Panc1 (cell line): Measurements from ENCODE around the gene TTC9B. TPM values are rescaled to one million over a fixed set of nuclear protein-coding genes. Genes with fewer than 3 reads are reported as not detected.

Experiments
- ATAC-seq: fragments of 200-7000 bp; cut with Tn5 transposase; 2 replicates; pipeline ENCODE4 v1.9.1; 2020; ENCODE audit warnings: mild to moderate bottlenecking, moderate library complexity
- BruUV-seq: library from RNA; stranded (reverse); fragments of 400-500 nt; replicated peaks from 2 replicates; lab custom pipeline; 2021; lab: Mats Ljungman, UMichigan
- CTCF ChIA-PET: fragments of 300-600 bp; sonication (Branson Sonifier 250); formaldehyde crosslinking; loops from one replicate; lab custom pipeline; 2022; ENCODE audit warnings: antibody characterized with exemption; lab: Charles Lee
- POLR2A ChIA-PET: fragments of 300-600 bp; sonication (Branson Sonifier 250); formaldehyde crosslinking; loops from one replicate; lab custom pipeline; 2022; ENCODE audit warnings: antibody characterized with exemption; lab: Charles Lee
- DNase-seq: peaks from one replicate; pipeline ENCODE4 v3.0.0-alpha.2; 2010; ENCODE audit warnings: low read depth, low spot score
- H3K27ac ChIP-seq: 2 replicates; pipeline ENCODE4 v1.5.1; 2011; ENCODE audit warnings: mild to moderate bottlenecking, low read length, inconsistent platforms
- H3K27me3 ChIP-seq: fragments of 200-500 bp; sonication (Bioruptor generic); 2 replicates; pipeline ENCODE4 v1.6.0; 2014; ENCODE audit warnings: low read length, inconsistent platforms; ENCODE audit not compliant: control insufficient read depth, insufficient read depth
- H3K36me3 ChIP-seq: fragments of 200-500 bp; sonication (Bioruptor generic); 2 replicates; pipeline ENCODE4 v1.5.1; 2014; ENCODE audit warnings: inconsistent platforms, mild to moderate bottlenecking, low read length, moderate library complexity; ENCODE audit not compliant: control insufficient read depth, insufficient read depth
- H3K4me1 ChIP-seq: 2 replicates; pipeline ENCODE4 v1.5.1; 2011; ENCODE audit warnings: inconsistent platforms, mild to moderate bottlenecking, low read length, moderate library complexity; ENCODE audit not compliant: control insufficient read depth, insufficient read depth
- H3K4me3 ChIP-seq, 2 experiments: 2 replicates each; pipeline ENCODE4 v1.5.1; 2011 to 2012; ENCODE audit warnings: low read depth in 2 of 2, low read length in 2 of 2, mild to moderate bottlenecking in 2 of 2, inconsistent platforms in 1 of 2, moderate library complexity in 1 of 2
- H3K9me3 ChIP-seq: fragments of 200-500 bp; sonication (Bioruptor generic); 2 replicates; pipeline ENCODE4 v1.5.1; 2014; ENCODE audit warnings: low read depth, mild to moderate bottlenecking, inconsistent platforms, low read length, moderate library complexity; ENCODE audit not compliant: control insufficient read depth, insufficient read depth
- CTCF ChIP-seq: fragments of 450-650 bp; IDR thresholded peaks from 2 replicates; pipeline ENCODE4 v1.5.1; 2017; ENCODE audit warnings: mild to moderate bottlenecking
- POLR2AphosphoS5 ChIP-seq: IDR thresholded peaks from 2 replicates; pipeline ENCODE4 v1.6.1; 2012; ENCODE audit warnings: mild to moderate bottlenecking, low read depth, low read length, moderate library complexity
- REST ChIP-seq, 2 experiments: IDR thresholded peaks; 2 replicates each; pipeline ENCODE4 v1.6.1; 2011 to 2012; ENCODE audit warnings: low read depth in 2 of 2, control low read depth in 1 of 2, low read length in 1 of 2, mild to moderate bottlenecking in 1 of 2, moderate library complexity in 1 of 2; ENCODE audit not compliant: insufficient read depth in 1 of 2
- SIN3A ChIP-seq: IDR thresholded peaks from 2 replicates; pipeline ENCODE4 v1.6.1; 2012; ENCODE audit warnings: low read depth, mild to moderate bottlenecking, low read length, moderate library complexity, borderline replicate concordance; ENCODE audit not compliant: insufficient read depth
- TCF7L2 ChIP-seq: IDR thresholded peaks from 2 replicates; pipeline ENCODE4 v1.6.1; 2011; ENCODE audit warnings: mild to moderate bottlenecking, low read depth, low read length, inconsistent platforms
- in situ Hi-C: cut with HindIII; loops from 2 replicates; pipeline ENCODE4 v1.10.0; 2016; ENCODE audit warnings: low sequenced_read_pairs, low pct_unique_long_range_greater_than_20kb
- intact Hi-C: fragments of 100-400 bp; cut with micrococcal nuclease; formaldehyde crosslinking; loops from one replicate; pipeline ENCODE4 v1.10.0; 2022; ENCODE audit not compliant: unreplicated experiment
- total RNA-seq: library from RNA; stranded (reverse); gene quantifications from one replicate; pipeline ENCODE4 v1.2.1, GENCODE V29; 2021; ENCODE audit not compliant: unreplicated experiment

The TTC9B gene
- total RNA-seq, 1 experiment from 2014 or later: 2.3 TPM

DNA sequence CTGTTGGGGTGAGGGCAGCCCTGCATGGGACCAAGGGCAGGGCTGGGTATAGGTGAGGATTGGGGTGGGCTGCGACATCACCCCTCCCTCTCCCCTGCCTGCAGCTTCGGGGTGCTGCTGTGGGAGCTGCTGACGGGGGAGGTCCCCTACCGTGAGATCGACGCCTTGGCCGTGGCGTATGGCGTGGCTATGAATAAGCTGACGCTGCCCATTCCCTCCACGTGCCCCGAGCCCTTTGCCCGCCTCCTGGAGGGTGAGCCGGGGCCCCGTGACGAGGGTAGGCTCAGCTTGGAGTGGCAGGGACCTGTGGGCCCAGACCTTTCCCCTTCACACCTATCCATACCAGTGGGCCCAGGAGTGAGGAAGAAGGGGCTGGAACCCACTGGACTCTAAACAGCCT lies 13.8 kb downstream of the TTC9B start:
- DNase-seq (no peak), ATAC-seq (peak; percentile 7; the same call in 1 of the 2 replicates)
- no TSS peak for BruUV-seq
- intact Hi-C loops: no loop called here
- no peak for TF ChIP-seq TCF7L2
- TF ChIP-seq POLR2AphosphoS5: no peak
- no peak for TF ChIP-seq CTCF
- no peak for TF ChIP-seq SIN3A
- TF ChIP-seq REST (IDR thresholded peaks at IDR 0.05; ENCODE audit: insufficient read depth in 1 of 2, low read depth in 2 of 2, low read length in 1 of 2): no peak
- no peaks in the 10 kb centered on the region; the same call in 1 of the 2 replicates for H3K36me3 ChIP-seq
- in situ Hi-C loops: no loop called here
- H3K4me3 ChIP-seq: no peak overlapping the region
- ChIA-PET CTCF (interaction anchor here (0.5 to 3.0 kb wide), 8 partner anchors 13 to 1618 kb away, joined by 3 to 14 read pairs (median 5); partner anchors contain the start of genes PSMC4 and TTC9B), POLR2A (interaction anchor here (1.3 to 1.7 kb wide), 2 partner anchors 8 to 40 kb away, joined by 3 to 4 read pairs; no protein-coding TSS in a partner anchor)
- no peaks in the 10 kb centered on the region for H3K9me3 ChIP-seq
- H3K4me1 ChIP-seq: no peaks in the 10 kb centered on the region
- no peaks in the 10 kb centered on the region for H3K27me3 ChIP-seq
- H3K27ac ChIP-seq: no peak overlapping the region

GRCh38 chr19:40200341-40201099 lies 17.7 kb downstream of the TTC9B start:
- in situ Hi-C loops: no loop called here
- no peaks in the 10 kb centered on the region for H3K36me3 ChIP-seq
- CTCF ChIA-PET: interaction anchor here (0.6 to 2.5 kb wide), 23 partner anchors 9 to 692 kb away, joined by 3 to 33 read pairs (median 5); partner anchors contain the start of genes MAP3K10 and TTC9B
- no peaks in the 10 kb centered on the region for H3K9me3 ChIP-seq
- H3K27me3 ChIP-seq: no peaks in the 10 kb centered on the region
- no TSS peak for BruUV-seq
- DNase-seq (no peak), ATAC-seq (peak; percentile 7; the same call in 1 of the 2 replicates)
- POLR2A ChIA-PET: interaction anchor here (0.5 to 3.3 kb wide), 10 partner anchors 9 to 1234 kb away, joined by 3 to 41 read pairs (median 6); partner anchors contain the start of gene MAP3K10
- intact Hi-C loops: no loop called here
- H3K4me3 ChIP-seq: no peak overlapping the region
- no peak for TF ChIP-seq TCF7L2
- no peak for TF ChIP-seq CTCF
- no peak for TF ChIP-seq REST (IDR thresholded peaks at IDR 0.05; ENCODE audit: insufficient read depth in 1 of 2, low read depth in 2 of 2, low read length in 1 of 2)
- TF ChIP-seq POLR2AphosphoS5: no peak
- no peak for TF ChIP-seq SIN3A
- H3K27ac ChIP-seq: no peak overlapping the region
- no peaks in the 10 kb centered on the region for H3K4me1 ChIP-seq
